Skeletal muscle satellite cell (primary cell): ENCODE measurements around the gene HS3ST5. TPM values are rescaled to one million over a fixed set of nuclear protein-coding genes. Genes with fewer than 3 reads are reported as not detected.
"Not testable (repeated sequence)": the region's sequence is repeated elsewhere in the genome, so short reads cannot be mapped to it uniquely, and the experiment has no call there.

Experiments used
- H3K27me3 ChIP-seq: 2 replicates; pipeline ENCODE4 v1.7.0; 2013; ENCODE audit warnings: low read length; ENCODE audit not compliant: control insufficient read depth, insufficient read depth
- H3K36me3 ChIP-seq: 2 replicates; pipeline ENCODE4 v1.7.0; 2013; ENCODE audit warnings: mild to moderate bottlenecking, control low read depth, low read length; ENCODE audit not compliant: insufficient read depth
- H3K4me1 ChIP-seq: 2 replicates; pipeline ENCODE4 v1.7.0; 2013; ENCODE audit warnings: low read length; ENCODE audit not compliant: control insufficient read depth, insufficient read depth
- H3K4me2 ChIP-seq: 2 replicates; pipeline ENCODE4 v1.7.0; 2013; ENCODE audit warnings: mild to moderate bottlenecking, low read length
- H3K4me3 ChIP-seq: 2 replicates; pipeline ENCODE4 v1.7.0; 2013; ENCODE audit warnings: low read length
- H3K9ac ChIP-seq: 2 replicates; pipeline ENCODE4 v1.7.0; 2013; ENCODE audit warnings: mild to moderate bottlenecking, low read depth, low read length, moderate library complexity
- H3K9me3 ChIP-seq: replicated peaks from 2 replicates; pipeline ENCODE4 v1.7.0; 2013; ENCODE audit warnings: mild to moderate bottlenecking, control low read depth, low read length
- small RNA-seq: library from RNA; depleted of rRNA; stranded (forward); fragments of <200 nt; gene quantifications from one replicate; pipeline ENCODE3, GENCODE V24; 2012

HS3ST5 gene

DNA sequence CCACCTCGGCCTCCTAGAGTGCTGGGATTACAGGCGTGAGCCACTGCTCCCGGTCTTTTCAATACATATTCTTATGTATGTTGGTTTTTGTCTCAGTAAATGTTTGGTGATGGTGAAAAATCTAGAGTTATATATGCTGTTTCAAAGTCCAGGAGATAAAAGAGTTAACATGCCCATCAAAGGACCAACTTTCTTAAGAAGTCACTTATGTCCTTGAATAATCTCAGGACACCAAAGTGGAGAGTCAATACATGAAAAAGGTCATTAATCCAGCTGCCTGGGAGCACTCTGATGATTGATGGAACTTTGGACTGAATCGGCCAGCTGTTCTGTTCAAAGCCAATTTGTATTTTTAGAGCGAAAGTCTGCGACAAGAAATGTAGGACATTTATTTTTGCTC is 312.1 kb downstream of the HS3ST5 start:
- no peaks in the 10 kb centered on the region for H3K9me3 ChIP-seq
- no peak overlapping the region for H3K4me2 ChIP-seq
- no peaks in the 10 kb centered on the region for H3K4me1 ChIP-seq

DNA sequence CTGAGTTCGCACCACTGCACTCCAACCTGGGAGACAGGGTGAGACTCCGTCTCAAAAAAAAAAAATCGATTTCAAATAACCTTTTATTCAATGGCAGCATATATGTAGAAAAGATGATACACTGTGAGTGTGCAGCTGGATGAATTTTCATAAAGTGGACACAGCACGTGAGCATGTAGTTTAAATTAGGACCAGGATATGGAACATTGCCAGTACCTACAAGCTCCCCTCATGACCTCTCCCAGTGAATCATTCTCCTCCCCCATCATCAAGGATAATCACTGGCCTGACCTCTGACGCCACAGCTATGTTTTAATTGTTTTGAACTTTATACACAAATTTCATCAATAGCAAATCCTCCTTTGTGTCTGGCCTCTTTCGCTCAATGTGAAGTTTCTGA is 318.1 kb downstream of the HS3ST5 start:
- H3K4me2 ChIP-seq, result no peak overlapping the region
- no peaks in the 10 kb centered on the region for H3K4me1 ChIP-seq
- no peaks in the 10 kb centered on the region for H3K9me3 ChIP-seq
- no peak overlapping the region for H3K9ac ChIP-seq
- H3K27me3 ChIP-seq, result no peaks in the 10 kb centered on the region
- H3K4me3 ChIP-seq, result no peak overlapping the region
- no peaks in the 10 kb centered on the region for H3K36me3 ChIP-seq

More for the DNA sequence above, 312.1 kb downstream of the HS3ST5 start:
- no peaks in the 10 kb centered on the region for H3K36me3 ChIP-seq
- H3K27me3 ChIP-seq, result no peaks in the 10 kb centered on the region
- no peak overlapping the region for H3K9ac ChIP-seq
- no peak overlapping the region for H3K4me3 ChIP-seq

DNA sequence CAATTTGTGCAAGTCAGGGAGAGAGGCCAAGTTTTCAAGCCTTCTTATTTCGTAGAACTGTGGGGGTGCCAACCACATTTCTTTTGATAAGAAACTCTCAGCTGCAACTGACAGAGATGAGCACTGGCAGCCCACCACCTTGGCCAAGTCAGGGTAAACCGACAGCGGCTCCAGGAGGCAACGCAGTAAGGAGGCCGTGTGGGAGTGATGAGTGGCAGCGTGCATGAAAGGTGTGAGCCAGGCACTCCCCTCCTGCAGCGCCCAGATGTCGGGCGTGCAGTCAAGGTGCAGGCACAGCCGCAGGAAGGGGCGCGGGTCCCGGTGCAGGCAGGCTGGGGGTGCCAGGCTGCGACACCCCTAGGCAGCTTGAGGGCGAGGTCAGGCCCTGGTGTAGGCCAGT is 322.6 kb downstream of the HS3ST5 start:
- Histone ChIP-seq H3K27me3 (no peaks in the 10 kb centered on the region), H3K9me3 (no peaks in the 10 kb centered on the region)

DNA sequence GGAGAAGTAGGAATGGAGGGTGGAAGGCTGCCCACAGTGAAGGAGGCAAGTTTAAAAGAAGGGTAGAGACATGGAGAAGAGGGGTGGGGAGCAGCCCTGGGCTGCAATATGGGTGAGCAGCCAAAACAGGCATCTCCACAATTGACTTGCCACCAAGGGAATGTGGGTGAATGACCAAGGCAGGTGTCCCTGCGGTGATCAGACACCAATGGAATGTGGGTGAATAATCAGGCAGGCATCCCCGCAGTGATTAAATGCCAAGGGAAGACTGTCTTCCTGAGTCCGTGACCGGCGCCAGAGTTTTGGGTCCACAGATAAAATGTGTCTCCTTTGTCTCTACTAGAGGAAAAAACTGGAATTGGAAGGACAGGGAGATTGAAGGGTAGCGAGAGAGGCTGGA is 325.7 kb downstream of the HS3ST5 start:
- not testable (repeated sequence) for H3K9me3 ChIP-seq, H3K27me3 ChIP-seq, H3K36me3 ChIP-seq
- Histone ChIP-seq H3K9ac (peak overlapping the region; percentile 77), H3K4me3 (peak overlapping the region; percentile 35), H3K4me1 (peaks cover 29% of the 10 kb centered on the region), H3K4me2 (peak overlapping the region; percentile 18)

More for the DNA sequence above, 322.6 kb downstream of the HS3ST5 start:
- Histone ChIP-seq H3K4me3 (no peak overlapping the region), H3K4me1 (peaks cover 21% of the 10 kb centered on the region), H3K9ac (no peak overlapping the region), H3K36me3 (no peaks in the 10 kb centered on the region), H3K4me2 (no peak overlapping the region)

DNA sequence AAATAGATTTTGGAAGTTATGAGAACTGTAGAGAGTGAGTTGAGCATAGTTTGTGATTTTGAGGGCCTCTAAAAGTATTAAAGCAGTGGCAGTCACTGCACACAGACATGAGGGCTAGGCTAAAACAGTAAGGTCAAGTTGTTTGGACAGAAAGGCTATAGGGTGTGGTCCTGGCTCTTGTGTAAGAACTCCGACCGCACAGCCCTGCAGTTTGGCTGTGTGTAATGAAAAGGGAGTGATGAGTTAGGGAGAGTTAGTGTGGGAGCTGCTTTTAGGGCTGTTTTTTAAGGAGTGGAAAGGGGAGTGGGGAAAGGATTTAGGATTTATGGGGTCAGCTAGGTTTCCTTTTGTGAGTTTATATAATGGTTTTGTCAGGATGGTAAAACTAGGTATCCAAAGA is 328.7 kb downstream of the HS3ST5 start:
- H3K9ac ChIP-seq, result peak overlapping the region; percentile 41
- not testable (repeated sequence) for H3K36me3 ChIP-seq

DNA sequence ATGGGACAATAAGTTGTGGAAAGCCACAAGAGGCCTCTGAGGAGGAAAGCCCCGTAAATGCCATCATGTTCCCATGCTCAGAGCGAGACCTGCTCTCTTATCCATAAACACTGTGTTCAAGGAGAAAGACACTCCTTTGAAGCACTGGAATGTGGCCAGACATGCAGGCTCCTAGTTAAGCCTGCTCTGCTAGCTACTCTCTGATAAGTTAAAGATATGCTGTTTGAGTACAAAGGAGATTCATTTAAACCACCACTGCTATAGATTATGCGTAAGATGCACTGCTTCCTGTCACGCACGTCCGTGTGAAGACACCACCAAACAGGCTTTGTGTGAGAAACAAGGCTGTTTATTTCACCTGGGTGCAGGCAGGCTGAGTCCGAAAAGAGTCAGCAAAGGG is 331.3 kb downstream of the HS3ST5 start:
- not testable (repeated sequence) for H3K4me3 ChIP-seq, H3K9me3 ChIP-seq, H3K9ac ChIP-seq, H3K4me2 ChIP-seq, H3K27me3 ChIP-seq, H3K36me3 ChIP-seq
- peaks cover 26% of the 10 kb centered on the region for H3K4me1 ChIP-seq

More for the DNA sequence above, 328.7 kb downstream of the HS3ST5 start:
- peak overlapping the region; percentile 4 for H3K4me2 ChIP-seq
- H3K27me3 ChIP-seq, H3K4me3 ChIP-seq, H3K9me3 ChIP-seq: not testable (repeated sequence)
- H3K4me1 ChIP-seq, result peaks cover 31% of the 10 kb centered on the region

DNA sequence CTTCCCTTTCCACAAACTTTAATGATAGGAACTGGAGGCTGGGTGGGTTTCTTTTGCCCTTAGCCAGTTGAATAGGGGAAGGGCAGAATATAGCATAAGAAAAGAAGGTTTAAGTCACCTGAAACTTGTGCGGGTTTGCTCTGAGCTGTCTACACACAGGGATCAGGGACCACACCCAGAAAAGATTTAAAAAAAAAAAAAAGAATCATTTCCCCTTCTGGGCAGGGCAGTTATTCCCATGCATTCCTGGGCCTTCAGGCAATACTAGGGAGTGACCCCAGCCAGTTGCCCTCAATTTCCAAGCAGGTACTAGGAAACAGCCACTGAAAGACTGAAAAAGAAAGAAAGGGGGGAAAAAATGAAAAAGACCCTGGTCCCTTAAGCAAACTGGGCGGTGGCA is 332.3 kb downstream of the HS3ST5 start:
- no peak overlapping the region for H3K4me2 ChIP-seq
- H3K4me3 ChIP-seq, result no peak overlapping the region
- peaks cover 24% of the 10 kb centered on the region for H3K4me1 ChIP-seq
- no peaks in the 10 kb centered on the region for H3K27me3 ChIP-seq
- no peaks in the 10 kb centered on the region for H3K9me3 ChIP-seq
- H3K36me3 ChIP-seq, result no peaks in the 10 kb centered on the region
- H3K9ac ChIP-seq, result no peak overlapping the region

DNA sequence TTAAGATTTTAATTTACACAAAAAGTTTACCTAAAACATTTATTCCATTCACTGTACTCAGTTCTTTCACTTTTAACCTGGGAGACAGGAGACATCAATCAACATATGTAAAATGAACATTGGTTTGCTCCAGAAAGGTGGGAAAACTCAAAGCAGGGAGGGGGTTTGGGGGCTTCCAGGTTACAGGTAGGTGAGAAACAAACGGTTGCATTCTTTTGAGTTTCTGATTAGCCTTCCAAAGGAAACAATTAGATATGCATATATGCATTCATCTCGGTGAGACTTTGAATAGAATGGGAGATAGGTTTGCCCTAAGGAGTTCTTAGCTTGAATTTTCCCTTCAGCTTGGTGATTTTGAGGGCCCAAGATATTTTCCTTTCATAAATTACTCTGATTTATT is 333.6 kb downstream of the HS3ST5 start:
- no peak overlapping the region for H3K4me2 ChIP-seq
- H3K27me3 ChIP-seq, result no peaks in the 10 kb centered on the region
- H3K4me1 ChIP-seq, result peaks cover 19% of the 10 kb centered on the region
- peak overlapping the region; percentile 82 for H3K9ac ChIP-seq
- no peak overlapping the region for H3K4me3 ChIP-seq
- no peaks in the 10 kb centered on the region for H3K9me3 ChIP-seq
- H3K36me3 ChIP-seq, result no peaks in the 10 kb centered on the region

DNA sequence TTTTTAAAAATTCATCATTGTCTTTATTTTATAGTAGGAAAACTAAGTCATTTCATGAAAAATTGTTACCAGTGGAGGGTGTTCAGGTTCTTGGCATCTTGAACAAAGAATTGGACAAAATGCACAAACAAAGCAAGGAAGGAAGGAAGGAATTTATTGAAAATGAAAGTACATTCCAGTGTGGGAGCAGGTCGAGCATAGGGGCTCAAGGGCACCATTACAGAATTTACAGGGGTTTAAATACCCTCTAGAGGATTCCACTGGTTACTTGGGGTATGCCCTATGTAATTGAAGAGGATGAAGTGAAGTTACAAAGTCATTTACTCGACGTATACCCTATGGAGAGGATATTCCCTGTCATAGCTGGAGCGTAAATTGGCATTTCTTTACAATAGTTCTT is 334.5 kb downstream of the HS3ST5 start:
- H3K36me3 ChIP-seq, result no peaks in the 10 kb centered on the region
- H3K4me2 ChIP-seq, result peak overlapping the region; percentile 90
- H3K27me3 ChIP-seq, result no peaks in the 10 kb centered on the region
- H3K9me3 ChIP-seq, result no peaks in the 10 kb centered on the region
- H3K9ac ChIP-seq, result peak overlapping the region; percentile 82
- peaks cover 17% of the 10 kb centered on the region for H3K4me1 ChIP-seq
- H3K4me3 ChIP-seq, result peak overlapping the region; percentile 63

DNA sequence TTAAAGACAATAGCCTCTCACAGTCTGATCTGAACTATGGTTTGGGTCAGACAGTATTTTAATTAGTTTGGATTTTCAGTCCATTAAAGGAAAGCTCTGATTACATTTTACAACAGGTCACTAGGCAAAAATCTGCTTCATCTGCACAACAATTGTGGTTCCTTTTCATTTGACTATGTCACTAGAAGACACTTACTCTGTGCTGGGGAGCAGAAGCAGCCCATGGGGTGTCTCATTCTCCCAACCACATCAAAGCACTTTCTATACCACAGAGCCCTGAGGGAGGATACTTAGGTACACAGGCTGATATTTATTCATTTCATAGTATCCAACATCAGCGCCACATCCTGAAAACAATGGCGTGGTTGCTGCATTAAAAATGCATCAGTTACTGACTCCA is 335.3 kb downstream of the HS3ST5 start:
- Histone ChIP-seq H3K4me1 (peaks cover 17% of the 10 kb centered on the region), H3K36me3 (no peaks in the 10 kb centered on the region), H3K27me3 (no peaks in the 10 kb centered on the region), H3K4me2 (peak overlapping the region; percentile 90), H3K4me3 (no peak overlapping the region), H3K9me3 (no peaks in the 10 kb centered on the region), H3K9ac (peak overlapping the region; percentile 82)

Small RNAs within 50 kb of the gene (small RNA-seq; reads per million reads assigned to genes)
- gene RNA5SP213, result not detected
